Activated T-helper 2 cell treated with anti-CD3 and anti-CD28 coated beads, Interferon-gamma antibody, Interleukin-2, Interleukin-4, amounts not matched to agents 10 μg/mL and 5 μg/mL and 100 μg/mL, durations not matched to agents 14 hours and 24 hours and 36 hours (primary cell): Measurements from ENCODE around the gene FSTL1. TPM values are rescaled to one million over a fixed set of nuclear protein-coding genes. Genes with fewer than 3 reads are reported as not detected.

ENCODE experiments used
- DNase-seq: peaks from one replicate; pipeline ENCODE4 v3.0.0; 2021; ENCODE audit warnings: low spot score
- H3K27ac Mint-ChIP-seq: one replicate; pipeline ENCODE4 v1.8.0; 2021; ENCODE audit warnings: mixed read lengths
- H3K27me3 Mint-ChIP-seq: one replicate; pipeline ENCODE4 v1.8.0; 2021; ENCODE audit warnings: low read depth, mixed read lengths
- H3K36me3 Mint-ChIP-seq: one replicate; pipeline ENCODE4 v1.8.0; 2021; ENCODE audit warnings: low read depth, mixed read lengths
- H3K4me1 Mint-ChIP-seq: one replicate; pipeline ENCODE4 v1.8.0; 2021; ENCODE audit warnings: low read depth, mixed read lengths
- H3K4me3 Mint-ChIP-seq: one replicate; pipeline ENCODE4 v1.8.0; 2021; ENCODE audit warnings: low read depth, mild to moderate bottlenecking, moderate library complexity, mixed read lengths
- H3K9me3 Mint-ChIP-seq: one replicate; pipeline ENCODE4 v1.8.0; 2021; ENCODE audit warnings: mixed read lengths
- intact Hi-C: fragments of 100-400 bp; cut with micrococcal nuclease; formaldehyde crosslinking; loops from one replicate; pipeline ENCODE4 v1.15.1; 2023
- total RNA-seq: library from RNA; stranded (reverse); gene quantifications from 2 replicates; pipeline ENCODE4 v1.2.3, GENCODE V29; 2022

FSTL1 gene
- total RNA-seq, 1 donor from 2014 or later: 0.16 TPM

GRCh38 chr3:120348991-120349854 lies 101.6 kb downstream of the FSTL1 start, which contains the start of gene LRRC58:
Gene LRRC58 (minus strand): TSS chr3:120349354. CDS start chr3:120349243, 111 bp downstream.
- intact Hi-C loops: loop anchor here (1.0 to 5.0 kb wide), 5 partner anchors 68 to 457 kb away; no protein-coding TSS in a partner anchor
- peaks cover 36% of the 10 kb centered on the region for H3K4me1 Mint-ChIP-seq
- H3K9me3 Mint-ChIP-seq: no peaks in the 10 kb centered on the region
- peaks cover 32% of the 10 kb centered on the region for H3K36me3 Mint-ChIP-seq
- DNase-seq: peak; percentile 85
- H3K4me3 Mint-ChIP-seq: peak within 1 kb of the TSS; percentile 83
- peak within 1 kb of the TSS; percentile 70 for H3K27ac Mint-ChIP-seq
- peaks cover 26% of the 10 kb centered on the region for H3K27me3 Mint-ChIP-seq

DNA sequence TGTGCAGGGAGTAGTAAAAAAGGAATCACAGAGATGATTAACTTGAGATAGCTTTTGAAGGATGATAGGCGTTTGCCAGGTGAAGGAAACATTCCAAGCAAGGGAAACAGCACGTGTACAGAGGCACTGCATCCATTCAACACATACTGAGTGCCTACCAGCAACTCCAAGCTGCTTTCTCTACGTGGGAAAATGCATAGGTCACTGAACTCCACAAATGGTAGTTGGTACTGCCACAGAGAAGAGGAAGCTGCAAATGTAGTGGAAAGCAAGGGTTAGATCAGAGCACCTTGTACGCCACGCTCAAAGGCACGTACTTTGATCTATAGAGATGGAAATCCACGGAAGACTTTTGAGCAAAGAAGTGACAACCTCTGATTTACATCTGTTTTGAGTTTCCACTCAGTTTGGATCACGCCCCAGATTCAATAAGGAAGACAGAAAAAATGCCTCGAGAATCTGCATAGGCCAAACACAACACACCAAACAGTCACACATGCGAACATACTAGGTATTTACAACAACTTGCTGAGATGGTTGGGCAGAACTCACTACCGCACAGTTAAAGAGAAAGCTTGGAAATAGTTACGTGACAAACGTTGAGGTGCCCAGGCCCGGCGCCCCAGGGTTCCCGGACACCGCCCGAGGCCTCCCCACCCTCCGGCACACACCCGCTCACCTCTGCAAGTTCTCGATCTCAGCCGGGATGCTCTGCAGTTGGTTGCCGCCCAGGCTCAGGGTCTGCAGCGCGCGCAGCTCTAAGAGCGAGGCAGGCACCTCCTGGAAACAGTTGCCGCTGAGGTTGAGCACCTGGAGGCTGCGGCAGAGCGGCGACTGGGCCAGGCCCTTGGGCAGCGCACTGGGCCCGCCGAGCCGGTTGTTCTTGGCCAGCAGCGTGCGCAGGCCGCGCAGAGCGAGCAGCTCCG lies 102.5 kb downstream of the FSTL1 start:
- peaks cover 39% of the 10 kb centered on the region for H3K36me3 Mint-ChIP-seq
- no peaks in the 10 kb centered on the region for H3K9me3 Mint-ChIP-seq
- intact Hi-C loops: loop anchor here (2.0 to 5.0 kb wide), 4 partner anchors 68 to 456 kb away; no protein-coding TSS in a partner anchor
- H3K4me1 Mint-ChIP-seq: peaks cover 43% of the 10 kb centered on the region
- peaks cover 17% of the 10 kb centered on the region for H3K27me3 Mint-ChIP-seq
- peak; percentile 63 for DNase-seq
- H3K27ac Mint-ChIP-seq: peak overlapping the region; percentile 70
- H3K4me3 Mint-ChIP-seq: peak overlapping the region; percentile 83

DNA sequence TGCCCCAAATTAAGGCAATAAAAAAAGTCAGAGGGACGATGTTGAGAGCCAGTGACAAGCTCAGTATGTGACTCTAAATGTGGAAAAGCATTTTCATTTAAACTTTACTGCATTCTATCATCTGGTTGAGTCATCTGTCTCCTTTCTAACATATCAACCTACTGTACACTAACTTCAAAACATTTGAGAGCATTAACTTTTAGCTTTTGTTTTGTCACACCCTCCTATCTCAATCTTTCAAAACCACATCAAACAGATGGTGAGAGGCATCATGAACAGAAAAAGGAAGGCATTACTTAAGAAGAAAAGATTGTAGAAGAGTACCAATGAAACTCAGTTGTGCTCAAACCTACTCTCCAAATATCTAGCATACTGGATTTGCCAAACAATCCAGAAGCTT lies 106.4 kb downstream of the FSTL1 start:
- Mint-ChIP-seq H3K9me3 (peaks cover 23% of the 10 kb centered on the region), H3K36me3 (peaks cover 71% of the 10 kb centered on the region), H3K27me3 (no peaks in the 10 kb centered on the region), H3K27ac (peak overlapping the region; percentile 75), H3K4me3 (peak overlapping the region; percentile 31), H3K4me1 (peaks cover 42% of the 10 kb centered on the region)
- intact Hi-C loops: no loop called here
- no peak for DNase-seq

Other genes starting within 250 kb of the FSTL1 start
- not detected in 2 replicates for gene GPR156, start 165.8 kb downstream of the FSTL1 start, total RNA-seq
- gene LRRC58, start 101.6 kb downstream of the FSTL1 start, total RNA-seq: 20.1 and 21.3 TPM in 2 replicates
- gene NDUFB4, start 145.3 kb upstream of the FSTL1 start, total RNA-seq: 142 and 154 TPM in 2 replicates
- 0.14 and 0.76 TPM in 2 replicates for gene HGD, start 231.2 kb upstream of the FSTL1 start, total RNA-seq